GM23338 (cell line): ENCODE measurements around the gene MALRD1. TPM values are rescaled to one million over a fixed set of nuclear protein-coding genes. Genes with fewer than 3 reads are reported as not detected.
"Not testable (repeated sequence)": the region's sequence is repeated elsewhere in the genome, so short reads cannot be mapped to it uniquely, and the experiment has no call there.

Experiments
- ATAC-seq: fragments of 200-7000 bp; cut with Tn5 transposase; 3 replicates; pipeline ENCODE4 v1.9.1; 2020
- DNase-seq: peaks from one replicate; pipeline ENCODE4 v3.0.0-alpha.2; 2015; ENCODE audit warnings: low spot score
- H2AFZ ChIP-seq: fragments of 200-600 bp; sonication (generic); 2 replicates; pipeline ENCODE4 v1.8.0; 2016; ENCODE audit warnings: antibody characterized with exemption, mild to moderate bottlenecking, moderate library complexity
- H3F3A ChIP-seq: fragments of 200-600 bp; sonication (generic); replicated peaks from 2 replicates; pipeline ENCODE4 v1.8.0; 2017; ENCODE audit warnings: antibody characterized with exemption, mixed run types, low read depth
- H3K27ac ChIP-seq: fragments of 200-600 bp; sonication (generic); 2 replicates; pipeline ENCODE4 v1.6.1; 2016; ENCODE audit warnings: low read depth
- H3K27me3 ChIP-seq: fragments of 200-600 bp; sonication (generic); 2 replicates; pipeline ENCODE4 v1.8.0; 2016; ENCODE audit warnings: mild to moderate bottlenecking, mixed run types, moderate library complexity; ENCODE audit not compliant: insufficient read depth
- H3K36me3 ChIP-seq: fragments of 200-600 bp; sonication (generic); 2 replicates; pipeline ENCODE4 v1.8.0; 2016; ENCODE audit warnings: mild to moderate bottlenecking; ENCODE audit not compliant: insufficient read depth
- H3K4me1 ChIP-seq: fragments of 200-600 bp; sonication (generic); 2 replicates; pipeline ENCODE4 v1.8.0; 2016; ENCODE audit warnings: mild to moderate bottlenecking, moderate library complexity; ENCODE audit not compliant: insufficient read depth
- H3K4me2 ChIP-seq: fragments of 200-600 bp; sonication (generic); 2 replicates; pipeline ENCODE4 v1.7.1; 2017; ENCODE audit warnings: mixed run types
- H3K4me3 ChIP-seq: fragments of 200-600 bp; sonication (generic); 2 replicates; pipeline ENCODE4 v1.6.1; 2016; ENCODE audit warnings: mixed run types
- H3K79me2 ChIP-seq: fragments of 200-600 bp; sonication (generic); replicated peaks from 2 replicates; pipeline ENCODE4 v1.8.0; 2017; ENCODE audit warnings: mild to moderate bottlenecking; ENCODE audit not compliant: insufficient read depth
- H3K9me2 ChIP-seq: fragments of 200-600 bp; sonication (generic); 2 replicates; pipeline ENCODE4 v1.8.0; 2017; ENCODE audit not compliant: insufficient read depth
- H4K20me1 ChIP-seq: fragments of 200-600 bp; sonication (generic); replicated peaks from 2 replicates; pipeline ENCODE4 v1.8.0; 2017; ENCODE audit warnings: mild to moderate bottlenecking; ENCODE audit not compliant: insufficient read depth
- H3K27ac Mint-ChIP-seq: 2 replicates; pipeline ENCODE4 v1.8.0; 2020; ENCODE audit warnings: inconsistent platforms, mild to moderate bottlenecking, moderate library complexity, mixed read lengths
- H3K27me3 Mint-ChIP-seq: 3 replicates; pipeline ENCODE4 v1.8.0; 2022; ENCODE audit warnings: low read depth, mild to moderate bottlenecking, moderate library complexity, mixed read lengths, inconsistent platforms; ENCODE audit not compliant: insufficient read depth, poor library complexity
- H3K36me3 Mint-ChIP-seq: 3 replicates; pipeline ENCODE4 v1.8.0; 2021; ENCODE audit warnings: low read depth, mild to moderate bottlenecking, inconsistent platforms, moderate library complexity, mixed read lengths
- H3K4me1 Mint-ChIP-seq: 3 replicates; pipeline ENCODE4 v1.8.0; 2020; ENCODE audit warnings: mild to moderate bottlenecking, inconsistent platforms, mixed read lengths
- H3K4me3 Mint-ChIP-seq: 3 replicates; pipeline ENCODE4 v1.8.0; 2021; ENCODE audit warnings: moderate library complexity, mild to moderate bottlenecking, inconsistent platforms, mixed read lengths
- H3K9me3 Mint-ChIP-seq: 3 replicates; pipeline ENCODE4 v1.8.0; 2020; ENCODE audit warnings: moderate library complexity, mild to moderate bottlenecking, inconsistent platforms, mixed read lengths
- EZH2phosphoT487 ChIP-seq: fragments of 200-600 bp; sonication (generic); IDR thresholded peaks from one replicate; pipeline ENCODE4 v1.8.1; 2018; ENCODE audit warnings: antibody characterized with exemption; ENCODE audit not compliant: unreplicated experiment
- POLR2AphosphoS5 ChIP-seq: IDR thresholded peaks from 2 replicates; pipeline ENCODE4 v1.6.1; 2016; ENCODE audit warnings: antibody characterized with exemption, low read depth
- ZNF114 ChIP-seq: fragments of 250-450 bp; sonication (Bioruptor Pico); IDR thresholded peaks from 2 replicates; pipeline ENCODE4 v1.5.0; 2020; ENCODE audit warnings: mild to moderate bottlenecking, moderate library complexity
- ZNF331 ChIP-seq: fragments of 250-450 bp; sonication (Bioruptor Pico); IDR thresholded peaks from 2 replicates; pipeline ENCODE4 v1.5.0; 2020; ENCODE audit warnings: low read depth, mild to moderate bottlenecking, moderate library complexity
- polyA plus RNA-seq: library from polyadenylated mRNA; unstranded; fragments of >200 nt; fragmentation: Nextera tagmentation; extraction: Ambion mirVana; gene quantifications from 2 replicates; pipeline ENCODE4 v1.2.1, GENCODE V29; 2016
- total RNA-seq: library from RNA; depleted of rRNA; stranded (reverse); fragments of >200 nt; shearing (Covaris generic); gene quantifications from 2 replicates; pipeline ENCODE4 v1.2.3, GENCODE V29; 2014
- TF ChIP-seq, protein P1 (sequence below), 2 experiments: fragments of 200-600 bp in 1 of 2; sonication (generic) in 1 of 2; conservative IDR thresholded peaks; 2 replicates each; pipeline versions ENCODE4 v1.5.1 to v1.6.1; 2016 to 2017; ENCODE audit warnings: antibody characterized with exemption in 2 of 2, low read depth in 2 of 2, mild to moderate bottlenecking in 2 of 2, moderate library complexity in 1 of 2

Gene MALRD1
- total and polyA plus RNA-seq, 2 experiments from 2014 or later, result 0.42 to 1.9 TPM

- H3K4me2 ChIP-seq, result no peak overlapping the region
- no peaks in the 10 kb centered on the region for H3F3A ChIP-seq
- Mint-ChIP-seq H3K27ac (no peak overlapping the region), H3K36me3 (no peaks in the 10 kb centered on the region), H3K9me3 (no peaks in the 10 kb centered on the region; the same call in 2 of the 3 replicates), H3K4me1 (no peaks in the 10 kb centered on the region), H3K4me3 (no peak overlapping the region), H3K27me3 (no peaks in the 10 kb centered on the region)
- DNase-seq (no peak), ATAC-seq (no peak)
- H3K27ac ChIP-seq, result no peak overlapping the region
- H3K4me3 ChIP-seq, result no peak overlapping the region
- no peaks in the 10 kb centered on the region for H3K4me1 ChIP-seq
- 0 out of 2 replicates have a peak, but pooled peaks cover 4% of the 10 kb centered on the region for H3K9me2 ChIP-seq
- H2AFZ ChIP-seq, result no peak overlapping the region
- no peaks in the 10 kb centered on the region for H3K27me3 ChIP-seq
- H4K20me1 ChIP-seq, result no peaks in the 10 kb centered on the region
- TF ChIP-seq POLR2AphosphoS5, result no peak
- no peak for TF ChIP-seq ZNF331 (CRISPR knock-in tag)
- TF ChIP-seq, protein P1, sequence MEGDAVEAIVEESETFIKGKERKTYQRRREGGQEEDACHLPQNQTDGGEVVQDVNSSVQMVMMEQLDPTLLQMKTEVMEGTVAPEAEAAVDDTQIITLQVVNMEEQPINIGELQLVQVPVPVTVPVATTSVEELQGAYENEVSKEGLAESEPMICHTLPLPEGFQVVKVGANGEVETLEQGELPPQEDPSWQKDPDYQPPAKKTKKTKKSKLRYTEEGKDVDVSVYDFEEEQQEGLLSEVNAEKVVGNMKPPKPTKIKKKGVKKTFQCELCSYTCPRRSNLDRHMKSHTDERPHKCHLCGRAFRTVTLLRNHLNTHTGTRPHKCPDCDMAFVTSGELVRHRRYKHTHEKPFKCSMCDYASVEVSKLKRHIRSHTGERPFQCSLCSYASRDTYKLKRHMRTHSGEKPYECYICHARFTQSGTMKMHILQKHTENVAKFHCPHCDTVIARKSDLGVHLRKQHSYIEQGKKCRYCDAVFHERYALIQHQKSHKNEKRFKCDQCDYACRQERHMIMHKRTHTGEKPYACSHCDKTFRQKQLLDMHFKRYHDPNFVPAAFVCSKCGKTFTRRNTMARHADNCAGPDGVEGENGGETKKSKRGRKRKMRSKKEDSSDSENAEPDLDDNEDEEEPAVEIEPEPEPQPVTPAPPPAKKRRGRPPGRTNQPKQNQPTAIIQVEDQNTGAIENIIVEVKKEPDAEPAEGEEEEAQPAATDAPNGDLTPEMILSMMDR (conservative IDR thresholded peaks at IDR 0.05; ENCODE audit: low read depth in 2 of 2), result no peak
- TF ChIP-seq EZH2phosphoT487, result no peak
- no peak for TF ChIP-seq ZNF114 (CRISPR knock-in tag)
- no peaks in the 10 kb centered on the region for H3K36me3 ChIP-seq
- no peaks in the 10 kb centered on the region for H3K79me2 ChIP-seq
Observed at GRCh38 chr10:19731560-19731959, 683.0 kb downstream of the MALRD1 start.

- ATAC-seq (no peak), DNase-seq (no peak)
- H3K4me3 ChIP-seq, result no peak overlapping the region
- H3K4me1 ChIP-seq, result peaks cover 5% of the 10 kb centered on the region; the same call in 1 of the 2 replicates
- 0 out of 2 replicates have a peak, but pooled peaks cover 4% of the 10 kb centered on the region for H3K9me2 ChIP-seq
- Mint-ChIP-seq H3K27me3 (no peaks in the 10 kb centered on the region), H3K9me3 (peaks cover 9% of the 10 kb centered on the region; the same call in 2 of the 3 replicates), H3K27ac (no peak overlapping the region), H3K36me3 (peaks cover 3% of the 10 kb centered on the region; the same call in 1 of the 3 replicates), H3K4me1 (no peaks in the 10 kb centered on the region), H3K4me3 (no peak overlapping the region)
- no peaks in the 10 kb centered on the region for H4K20me1 ChIP-seq
- no peak overlapping the region for H3K27ac ChIP-seq
- H3K4me2 ChIP-seq, result no peak overlapping the region
- H3K79me2 ChIP-seq, result no peaks in the 10 kb centered on the region
- TF ChIP-seq ZNF114 (CRISPR knock-in tag), result no peak
- no peaks in the 10 kb centered on the region; the same call in 1 of the 2 replicates for H3K36me3 ChIP-seq
- no peaks in the 10 kb centered on the region for H3K27me3 ChIP-seq
- H2AFZ ChIP-seq, result no peak overlapping the region
- H3F3A ChIP-seq, result no peaks in the 10 kb centered on the region
Observed at GRCh38 chr10:19738440-19738839, 689.8 kb downstream of the MALRD1 start.

- H3K79me2 ChIP-seq, H3K27ac Mint-ChIP-seq, H3K4me1 Mint-ChIP-seq, H3K27me3 Mint-ChIP-seq, H3K9me3 Mint-ChIP-seq, H3K4me3 Mint-ChIP-seq, H3K9me2 ChIP-seq, H3K4me3 ChIP-seq, H3F3A ChIP-seq, H4K20me1 ChIP-seq, H3K36me3 Mint-ChIP-seq, H3K4me1 ChIP-seq, H3K27me3 ChIP-seq, DNase-seq, H3K36me3 ChIP-seq, H3K4me2 ChIP-seq, H3K27ac ChIP-seq, H2AFZ ChIP-seq, ATAC-seq: not testable (repeated sequence)
Observed at GRCh38 chr10:19739232-19739631, 690.6 kb downstream of the MALRD1 start.

- H3K9me2 ChIP-seq, H3K9me3 Mint-ChIP-seq, H2AFZ ChIP-seq, H3K4me3 Mint-ChIP-seq, H3F3A ChIP-seq, H3K36me3 Mint-ChIP-seq, H4K20me1 ChIP-seq, ATAC-seq, H3K4me1 Mint-ChIP-seq, H3K27me3 ChIP-seq, H3K79me2 ChIP-seq, H3K27ac ChIP-seq, H3K4me3 ChIP-seq, H3K36me3 ChIP-seq, H3K4me2 ChIP-seq, H3K27ac Mint-ChIP-seq, H3K27me3 Mint-ChIP-seq, H3K4me1 ChIP-seq, DNase-seq: not testable (repeated sequence)
Observed at GRCh38 chr10:19742144-19742543, 693.5 kb downstream of the MALRD1 start.
